GM18505 (cell line): ENCODE data around the gene DLGAP5.

Experiments
- ATAC-seq: cut with Tn5 transposase; IDR thresholded peaks from one replicate; pipeline ENCODE4 v1.9.1; 2021; ENCODE audit not compliant: unreplicated experiment
- POLR2A ChIP-seq: IDR thresholded peaks from 4 replicates; pipeline ENCODE4 v1.6.1; 2011; ENCODE audit warnings: borderline replicate concordance; ENCODE audit not compliant: insufficient read depth, insufficient read length; ENCODE audit errors: extremely low read depth

DLGAP5 gene

GRCh38 chr14:55157080-55157479 is 34.3 kb downstream of the DLGAP5 start:
- no peak for TF ChIP-seq POLR2A
- no peak for ATAC-seq

GRCh38 chr14:55153951-55154350 is 37.4 kb downstream of the DLGAP5 start:
- no peak for ATAC-seq
- TF ChIP-seq POLR2A: no peak

GRCh38 chr14:55152052-55152753 is 39.2 kb downstream of the DLGAP5 start:
- ATAC-seq: no peak

GRCh38 chr14:55151601-55152000 is 39.8 kb downstream of the DLGAP5 start:
- ATAC-seq: no peak
- TF ChIP-seq POLR2A: no peak

More at GRCh38 chr14:55152052-55152753, 39.2 kb downstream of the DLGAP5 start:
- TF ChIP-seq POLR2A: no peak

GRCh38 chr14:55146425-55146824 is 45.0 kb downstream of the DLGAP5 start:
- ATAC-seq: no peak
- TF ChIP-seq POLR2A: no peak

- TF ChIP-seq POLR2A: no peak
- ATAC-seq: no peak
These were observed 48.9 kb downstream of the DLGAP5 start for GRCh38 chr14:55142466-55142865.

- no peak for TF ChIP-seq POLR2A
- no peak for ATAC-seq
These were observed 49.6 kb downstream of the DLGAP5 start for GRCh38 chr14:55141825-55142224.

GRCh38 chr14:55139696-55140509 is 51.5 kb downstream of the DLGAP5 start:
- no peak for TF ChIP-seq POLR2A
- no peak for ATAC-seq

GRCh38 chr14:55139141-55139540 is 52.2 kb downstream of the DLGAP5 start:
- TF ChIP-seq POLR2A: no peak
- ATAC-seq: no peak

- no peak for TF ChIP-seq POLR2A
These were observed 53.3 kb downstream of the DLGAP5 start for GRCh38 chr14:55138091-55138490.

GRCh38 chr14:55136885-55137786 is 54.2 kb downstream of the DLGAP5 start:
- no peak for ATAC-seq

More at GRCh38 chr14:55138091-55138490, 53.3 kb downstream of the DLGAP5 start:
- ATAC-seq: no peak

GRCh38 chr14:55136241-55136640 is 55.1 kb downstream of the DLGAP5 start:
- no peak for ATAC-seq
- no peak for TF ChIP-seq POLR2A

More at GRCh38 chr14:55136885-55137786, 54.2 kb downstream of the DLGAP5 start:
- no peak for TF ChIP-seq POLR2A

- no peak for ATAC-seq
- TF ChIP-seq POLR2A: no peak
These were observed 58.0 kb downstream of the DLGAP5 start for GRCh38 chr14:55133416-55133815.
